HepG2 (cell line): Measurements from ENCODE around the gene PIEZO1. TPM values are rescaled to one million over a fixed set of nuclear protein-coding genes. Genes with fewer than 3 reads are reported as not detected.

ENCODE experiments used
- ATAC-seq: fragments of 200-7000 bp; cut with Tn5 transposase; 3 replicates; pipeline ENCODE4 v1.9.1; 2020; ENCODE audit warnings: mild to moderate bottlenecking, moderate library complexity
- BruUV-seq: library from RNA; stranded (reverse); fragments of 400-500 nt; replicated peaks from 2 replicates; lab custom pipeline; 2021; lab: Mats Ljungman, UMichigan
- CTCF ChIA-PET: fragments of 300-600 bp; formaldehyde crosslinking; extraction: SDS; loops from one replicate; lab custom pipeline; 2021; ENCODE audit warnings: low total read pairs, inconsistent platforms, low intra/inter-chr PET ratio; lab: Yijun Ruan, JAX
- POLR2A ChIA-PET: fragments of 350-600 bp; sonication (Branson Sonifier 250); formaldehyde crosslinking; loops from one replicate; lab custom pipeline; 2020; ENCODE audit warnings: antibody characterized with exemption, inconsistent platforms; lab: Yijun Ruan, JAX
- DNase-seq: peaks from one replicate; pipeline ENCODE4 v3.0.0-alpha.2; 2015; ENCODE audit warnings: low spot score
- FAIRE-seq: peaks from 3 replicates; lab custom pipeline; 2011; peaks lifted over from hg19 to GRCh38; lab: Jason Lieb, UNC
- H2AFZ ChIP-seq: one replicate; pipeline ENCODE4 v1.6.1; 2011; ENCODE audit warnings: low read length, inconsistent platforms
- H3K27ac ChIP-seq: fragments of 300-600 bp; 3 replicates; pipeline ENCODE4 v1.8.0; 2011; ENCODE audit warnings: mixed run types, mild to moderate bottlenecking, mixed read lengths, low read length, inconsistent platforms; ENCODE audit not compliant: insufficient read depth; ENCODE audit errors: extremely low read length
- H3K27me3 ChIP-seq, 2 experiments: fragments of 200-600 bp in 1 of 2; 2 replicates in 1 of 2; 3 replicates in 1 of 2; pipeline versions ENCODE4 v1.6.0 to v1.8.0; 2011; ENCODE audit warnings: low read length in 2 of 2, mild to moderate bottlenecking in 2 of 2, moderate library complexity in 2 of 2, inconsistent platforms in 1 of 2; ENCODE audit not compliant: insufficient read depth in 2 of 2, control insufficient read depth in 1 of 2
- H3K36me3 ChIP-seq, 2 experiments: fragments of 200-600 bp in 1 of 2; replicated peaks in 1 of 2; 2 replicates in 1 of 2; 3 replicates in 1 of 2; pipeline versions ENCODE4 v1.5.1 to v1.8.0; 2011; ENCODE audit warnings: low read length in 2 of 2, inconsistent platforms in 1 of 2; ENCODE audit not compliant: insufficient read depth in 2 of 2, control insufficient read depth in 1 of 2
- H3K4me1 ChIP-seq: 2 replicates; pipeline ENCODE4 v1.5.1; 2012; ENCODE audit warnings: low read length, inconsistent platforms; ENCODE audit not compliant: insufficient read depth
- H3K4me2 ChIP-seq: 2 replicates; pipeline ENCODE4 v1.6.0; 2011; ENCODE audit warnings: low read depth, low read length, inconsistent platforms
- H3K4me3 ChIP-seq, 3 experiments: fragments of 200-600 bp in 1 of 3; sonication (generic), shearing (Covaris generic) in 1 of 3; replicated peaks in 1 of 3; 2 replicates each; pipeline ENCODE4 v1.5.1; 2011 to 2016; ENCODE audit warnings: low read length in 3 of 3, inconsistent platforms in 2 of 3, low read depth in 2 of 3, mild to moderate bottlenecking in 2 of 3, control low read depth in 1 of 3, mixed read lengths in 1 of 3; ENCODE audit not compliant: insufficient read depth in 1 of 3
- H3K79me2 ChIP-seq: one replicate; pipeline ENCODE4 v1.6.1; 2011; ENCODE audit warnings: low read length, inconsistent platforms; ENCODE audit not compliant: insufficient read depth
- H3K9ac ChIP-seq: 2 replicates; pipeline ENCODE4 v1.6.0; 2011; ENCODE audit warnings: mild to moderate bottlenecking, low read depth, low read length, inconsistent platforms; ENCODE audit not compliant: insufficient read depth
- H3K9me3 ChIP-seq: 2 replicates; pipeline ENCODE4 v1.5.1; 2012; ENCODE audit warnings: mild to moderate bottlenecking, low read length
- H4K20me1 ChIP-seq: 2 replicates; pipeline ENCODE4 v1.6.0; 2011; ENCODE audit warnings: inconsistent platforms, mild to moderate bottlenecking, low read length, moderate library complexity; ENCODE audit not compliant: insufficient read depth
- HNRNPL ChIP-seq: fragments of 200-400 bp; formaldehyde crosslinking; IDR thresholded peaks from 2 replicates; pipeline ENCODE4 v1.6.1; 2017; ENCODE audit warnings: mild to moderate bottlenecking, low read depth, low read length
- NONO ChIP-seq, 2 experiments: fragments of 450-650 bp in 1 of 2; sonication (generic) in 1 of 2; formaldehyde crosslinking in 1 of 2; IDR thresholded peaks in 1 of 2; conservative IDR thresholded peaks in 1 of 2; 2 replicates each; pipeline versions ENCODE4 v1.6.1 to v1.8.0; 2017 to 2022; ENCODE audit warnings: mild to moderate bottlenecking in 1 of 2, missing genetic modification reagents in 1 of 2, moderate library complexity in 1 of 2
- POLR2AphosphoS5 ChIP-seq: IDR thresholded peaks from 2 replicates; pipeline ENCODE4 v1.6.1; 2012; ENCODE audit warnings: low read depth, low read length
- RBM22 ChIP-seq: fragments of 200-400 bp; formaldehyde crosslinking; optimal IDR thresholded peaks from 2 replicates; pipeline ENCODE3; 2017; ENCODE audit warnings: mild to moderate bottlenecking, low read length, moderate library complexity
- SRSF4 ChIP-seq: fragments of 200-400 bp; formaldehyde crosslinking; IDR thresholded peaks from one replicate; pipeline ENCODE4 v1.6.1; 2018; ENCODE audit warnings: mild to moderate bottlenecking, low read depth, low read length, moderate library complexity; ENCODE audit not compliant: poor library complexity, severe bottlenecking
- ZFP62 ChIP-seq: sonication (generic); formaldehyde crosslinking; IDR thresholded peaks from 2 replicates; pipeline ENCODE4 v1.4.0; 2020; ENCODE audit warnings: missing genetic modification reagents
- ZFP91 ChIP-seq: sonication (generic); formaldehyde crosslinking; IDR thresholded peaks from 2 replicates; pipeline ENCODE4 v1.9.0; 2022; ENCODE audit warnings: missing genetic modification reagents, mild to moderate bottlenecking, borderline replicate concordance
- ZNF333 ChIP-seq: sonication (generic); formaldehyde crosslinking; IDR thresholded peaks from 2 replicates; pipeline ENCODE4 v1.4.0; 2020; ENCODE audit warnings: mild to moderate bottlenecking, missing genetic modification reagents, borderline replicate concordance
- ZNF513 ChIP-seq: sonication (generic); formaldehyde crosslinking; conservative IDR thresholded peaks from 2 replicates; pipeline ENCODE4 v1.5.0; 2020; ENCODE audit warnings: missing genetic modification reagents
- ZNF567 ChIP-seq: sonication (generic); formaldehyde crosslinking; IDR thresholded peaks from 2 replicates; pipeline ENCODE4 v1.8.1; 2023; ENCODE audit warnings: mild to moderate bottlenecking, missing genetic modification reagents, borderline replicate concordance
- ZNF672 ChIP-seq: sonication (generic); formaldehyde crosslinking; IDR thresholded peaks from 2 replicates; pipeline ENCODE4 v1.8.1; 2022; ENCODE audit warnings: missing genetic modification reagents
- WGBS: methylation state at CpG from one replicate; pipeline ENCODE4 v1.1.6; 2017; ENCODE audit warnings: low lambda C conversion rate; 5-methylcytosine and 5-hydroxymethylcytosine counted together
- in situ Hi-C: cut with HindIII; loops from 2 replicates; pipeline ENCODE4 v1.10.0; 2017; ENCODE audit warnings: low pct_unique_long_range_greater_than_20kb; ENCODE audit not compliant: extremely low pct_ligation_motif_present
- intact Hi-C: fragments of 100-400 bp; cut with micrococcal nuclease; formaldehyde crosslinking; loops from one replicate; pipeline ENCODE4 v1.10.0; 2022; ENCODE audit not compliant: unreplicated experiment
- polyA plus RNA-seq, 8 experiments: library from polyadenylated mRNA; depleted of rRNA in 3 of 8; stranded (reverse) in 7 of 8; unstranded in 1 of 8; fragments of >200 nt; fragmentation: Illumina TruSeq in 4 of 8; extraction: Trizol in 4 of 8; gene quantifications; 2 replicates each; pipeline versions ENCODE4 v1.2.1 to v1.2.3, GENCODE V29; 2011 to 2016; ENCODE audit warnings: low read depth in 4 of 8, missing spikeins in 1 of 8, mixed read lengths in 1 of 8; ENCODE audit not compliant: insufficient read depth in 1 of 8
- total RNA-seq, 5 experiments: library from RNA; depleted of rRNA; stranded (reverse); fragments of >200 nt; fragmentation: Illumina TruSeq; extraction: Trizol; gene quantifications; 2 replicates each; pipeline ENCODE4 v1.2.3, GENCODE V29; 2016; ENCODE audit warnings: low read depth in 1 of 5
- TF ChIP-seq, protein P1 (sequence below): sonication (generic); formaldehyde crosslinking; IDR thresholded peaks from 2 replicates; pipeline ENCODE4 v1.8.1; 2023; ENCODE audit warnings: mild to moderate bottlenecking, missing genetic modification reagents

Gene PIEZO1
- total and polyA plus RNA-seq, 2 of the 13 experiments (the other 11 are each of a cell fraction or from before 2014, with no cell fraction given): 67.9 to 85.0 TPM

GRCh38 chr16:88769617-88770460 lies 15.2 kb downstream of the PIEZO1 start:
- peaks cover 0 to 4% of the 10 kb centered on the region in 2 experiments; a peak in 3 of 5 replicates for H3K36me3 ChIP-seq
- peaks cover 30% of the 10 kb centered on the region for H3K79me2 ChIP-seq
- intact Hi-C loops: loop anchor here (2.0 kb wide), 1 partner anchor 15 kb away; the partner anchor contains the start of gene PIEZO1
- FAIRE-seq (no peak), DNase-seq (no peak), ATAC-seq (peak; percentile 1; the same call in 2 of the 3 replicates)
- peaks cover 42% of the 10 kb centered on the region for H3K4me1 ChIP-seq
- no TSS peak for BruUV-seq
- TF ChIP-seq ZNF567 (CRISPR knock-in tag) (no peak), HNRNPL (0 out of 2 replicates have a peak, but pooled peaks have one; percentile 69), ZNF672 (CRISPR knock-in tag) (no peak), ZFP62 (CRISPR knock-in tag) (no peak), ZNF513 (CRISPR knock-in tag) (no peak), SRSF4 (no peak), NONO (IDR thresholded peaks at IDR 0.05) (no peak), NONO (CRISPR knock-in tag; conservative IDR thresholded peaks at IDR 0.05) (0 out of 2 replicates have a peak, but pooled peaks have one; percentile 17), ZNF333 (CRISPR knock-in tag) (0 out of 2 replicates have a peak, but pooled peaks have one; percentile 26), RBM22 (peak; percentile 31), POLR2AphosphoS5 (no peak), ZFP91 (CRISPR knock-in tag) (0 out of 2 replicates have a peak, but pooled peaks have one; percentile 5)
- TF ChIP-seq, protein P1, sequence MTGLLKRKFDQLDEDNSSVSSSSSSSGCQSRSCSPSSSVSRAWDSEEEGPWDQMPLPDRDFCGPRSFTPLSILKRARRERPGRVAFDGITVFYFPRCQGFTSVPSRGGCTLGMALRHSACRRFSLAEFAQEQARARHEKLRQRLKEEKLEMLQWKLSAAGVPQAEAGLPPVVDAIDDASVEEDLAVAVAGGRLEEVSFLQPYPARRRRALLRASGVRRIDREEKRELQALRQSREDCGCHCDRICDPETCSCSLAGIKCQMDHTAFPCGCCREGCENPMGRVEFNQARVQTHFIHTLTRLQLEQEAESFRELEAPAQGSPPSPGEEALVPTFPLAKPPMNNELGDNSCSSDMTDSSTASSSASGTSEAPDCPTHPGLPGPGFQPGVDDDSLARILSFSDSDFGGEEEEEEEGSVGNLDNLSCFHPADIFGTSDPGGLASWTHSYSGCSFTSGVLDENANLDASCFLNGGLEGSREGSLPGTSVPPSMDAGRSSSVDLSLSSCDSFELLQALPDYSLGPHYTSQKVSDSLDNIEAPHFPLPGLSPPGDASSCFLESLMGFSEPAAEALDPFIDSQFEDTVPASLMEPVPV: no peak
- no peak overlapping the region for H2AFZ ChIP-seq
- H3K9me3 ChIP-seq: no peaks in the 10 kb centered on the region
- in situ Hi-C loops: no loop called here
- peaks cover 20% of the 10 kb centered on the region; the same call in 1 of the 2 replicates for H4K20me1 ChIP-seq
- peak overlapping the region in 1 of 3 experiments; percentile 41; a peak in 1 of 6 replicates for H3K4me3 ChIP-seq
- POLR2A ChIA-PET: interaction anchor here (1.0 to 1.6 kb wide), 6 partner anchors 10 to 41 kb away, joined by 3 to 8 read pairs (median 5); partner anchors contain the start of gene PIEZO1
- H3K27me3 ChIP-seq: no peaks in the 10 kb centered on the region
- 0 out of 2 replicates have a peak overlapping the region, but pooled peaks have one; percentile 32 for H3K9ac ChIP-seq
- H3K27ac ChIP-seq: no peak overlapping the region
- 81% methylated on average over 27 of the region's 30 CpGs for WGBS
- CTCF ChIA-PET: no interaction called here
- H3K4me2 ChIP-seq: peak overlapping the region; percentile 43
